ENCODE measurements around the gene SLC9A9. TPM values are rescaled to one million over a fixed set of nuclear protein-coding genes. Genes with fewer than 3 reads are reported as not detected.

SLC9A9 gene
- total and polyA plus RNA-seq, 2 of the 8 experiments (the other 6 are each of a cell fraction or from before 2014, with no cell fraction given), result 0.48 to 1.1 TPM

DNA sequence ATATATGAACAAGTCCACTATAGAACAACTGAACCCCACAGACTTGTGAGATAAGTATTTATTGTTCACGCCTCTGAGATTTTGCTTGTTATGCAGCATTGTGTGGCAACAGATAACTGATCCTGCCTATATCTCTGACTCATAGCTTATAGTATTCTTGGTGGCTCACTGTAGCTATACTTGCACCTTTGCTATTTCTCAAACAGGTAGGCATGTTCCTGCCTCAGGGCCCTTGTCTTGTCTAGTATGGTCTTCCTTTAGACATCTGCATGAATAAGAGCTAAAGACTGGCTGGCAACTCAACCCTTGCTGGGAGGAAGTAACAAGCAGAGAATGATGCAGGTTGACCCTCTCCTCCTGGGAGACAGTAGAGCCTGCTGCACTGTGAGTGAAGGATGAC is 472.6 kb downstream of the SLC9A9 start (continued):
- no peak for TF ChIP-seq SUZ12 (IDR thresholded peaks at IDR 0.05; ENCODE audit: low read length)
- TF ChIP-seq CHD2 (IDR thresholded peaks at IDR 0.05; ENCODE audit: low read length), result no peak
- TF ChIP-seq JUN (IDR thresholded peaks at IDR 0.05; ENCODE audit: low read depth, low read length), result no peak
- TF ChIP-seq SAP30 (IDR thresholded peaks at IDR 0.05; ENCODE audit: insufficient read depth, insufficient replicate concordance, low read length), result no peak
- no peak for TF ChIP-seq CHD1 (IDR thresholded peaks at IDR 0.05; ENCODE audit: low read depth, low read length)
- TF ChIP-seq KDM1A (IDR thresholded peaks at IDR 0.05; ENCODE audit: borderline replicate concordance, low read length), result no peak
- no peak for TF ChIP-seq CBX8 (IDR thresholded peaks at IDR 0.05; ENCODE audit: borderline replicate concordance, low read depth, low read length)
- TF ChIP-seq JUND (IDR thresholded peaks at IDR 0.05; ENCODE audit: low read length), result no peak
